H9 (cell line): ENCODE measurements around the gene RNF31. TPM values are rescaled to one million over a fixed set of nuclear protein-coding genes. Genes with fewer than 3 reads are reported as not detected.

Source experiments
- DNase-seq: peaks from one replicate; pipeline ENCODE4 v3.0.0-alpha.2; 2017
- H2AFZ ChIP-seq: one replicate; pipeline ENCODE4 v1.6.1; 2013; ENCODE audit warnings: mild to moderate bottlenecking, low read length, control low read depth, moderate library complexity
- H2AK5ac ChIP-seq: 2 replicates; pipeline ENCODE4 v1.6.1; 2013; ENCODE audit warnings: low read length, control low read depth, mixed read lengths; ENCODE audit not compliant: insufficient read length
- H2BK120ac ChIP-seq: one replicate; pipeline ENCODE4 v1.6.1; 2013; ENCODE audit warnings: low read depth, mild to moderate bottlenecking, low read length, control low read depth, inconsistent platforms; ENCODE audit not compliant: poor library complexity, severe bottlenecking
- H2BK12ac ChIP-seq: 2 replicates; pipeline ENCODE4 v1.6.1; 2013; ENCODE audit warnings: low read length, control low read depth, mixed read lengths, low read depth; ENCODE audit not compliant: insufficient read length
- H2BK15ac ChIP-seq: 2 replicates; pipeline ENCODE4 v1.6.1; 2013; ENCODE audit warnings: low read depth, low read length, control low read depth
- H2BK20ac ChIP-seq: one replicate; pipeline ENCODE4 v1.6.1; 2013; ENCODE audit warnings: low read depth, mild to moderate bottlenecking, low read length, control low read depth, inconsistent platforms; ENCODE audit not compliant: poor library complexity, severe bottlenecking
- H2BK5ac ChIP-seq: 2 replicates; pipeline ENCODE4 v1.6.1; 2013; ENCODE audit warnings: low read length, control low read depth, mixed read lengths; ENCODE audit not compliant: insufficient read length
- H3K14ac ChIP-seq: 2 replicates; pipeline ENCODE4 v1.6.1; 2013; ENCODE audit warnings: low read length, control low read depth; ENCODE audit not compliant: insufficient read depth
- H3K18ac ChIP-seq: 2 replicates; pipeline ENCODE4 v1.6.1; 2013; ENCODE audit warnings: low read depth, mild to moderate bottlenecking, mixed read lengths, low read length, control low read depth; ENCODE audit not compliant: insufficient read length
- H3K23ac ChIP-seq: 2 replicates; pipeline ENCODE4 v1.6.1; 2013; ENCODE audit warnings: low read length, control low read depth, mixed read lengths, low read depth; ENCODE audit not compliant: insufficient read length
- H3K23me2 ChIP-seq: 2 replicates; pipeline ENCODE4 v1.6.1; 2013; ENCODE audit warnings: low read depth, mild to moderate bottlenecking, mixed read lengths, low read length, control low read depth; ENCODE audit not compliant: insufficient read length, poor library complexity, severe bottlenecking
- H3K27ac ChIP-seq: 2 replicates; pipeline ENCODE4 v1.5.1; 2013; ENCODE audit warnings: low read length, control low read depth, mixed read lengths, low read depth; ENCODE audit not compliant: insufficient read length
- H3K27me3 ChIP-seq: 2 replicates; pipeline ENCODE4 v1.6.1; 2013; ENCODE audit warnings: low read length, control low read depth, inconsistent platforms; ENCODE audit not compliant: insufficient read depth
- H3K4ac ChIP-seq: 2 replicates; pipeline ENCODE4 v1.6.1; 2013; ENCODE audit warnings: low read depth, mild to moderate bottlenecking, control low read depth, inconsistent platforms, low read length, moderate library complexity
- H3K4me1 ChIP-seq: 2 replicates; pipeline ENCODE4 v1.6.1; 2013; ENCODE audit warnings: low read length, control low read depth, inconsistent platforms; ENCODE audit not compliant: insufficient read depth
- H3K4me2 ChIP-seq: 2 replicates; pipeline ENCODE4 v1.6.1; 2013; ENCODE audit warnings: low read length, control low read depth, mixed read lengths; ENCODE audit not compliant: insufficient read length, insufficient read depth
- H3K56ac ChIP-seq: 2 replicates; pipeline ENCODE4 v1.6.1; 2013; ENCODE audit warnings: low read depth, mild to moderate bottlenecking, mixed read lengths, low read length, control low read depth; ENCODE audit not compliant: insufficient read length
- H3K79me1 ChIP-seq: 2 replicates; pipeline ENCODE4 v1.6.1; 2013; ENCODE audit warnings: low read depth, mild to moderate bottlenecking, moderate library complexity, low read length, control low read depth, inconsistent platforms; ENCODE audit not compliant: insufficient read depth, poor library complexity, severe bottlenecking
- H3K79me2 ChIP-seq: 2 replicates; pipeline ENCODE4 v1.6.1; 2013; ENCODE audit warnings: low read length, control low read depth, inconsistent platforms; ENCODE audit not compliant: insufficient read depth
- H3K9ac ChIP-seq: 2 replicates; pipeline ENCODE4 v1.6.1; 2013; ENCODE audit warnings: low read length, control low read depth, mixed read lengths; ENCODE audit not compliant: insufficient read length; ENCODE audit errors: extremely low read depth
- H3K9me3 ChIP-seq: one replicate; pipeline ENCODE4 v1.6.1; 2013; ENCODE audit warnings: low read depth, low read length, inconsistent platforms; ENCODE audit not compliant: control insufficient read depth
- H3T11ph ChIP-seq: one replicate; pipeline ENCODE4 v1.6.1; 2013; ENCODE audit warnings: mild to moderate bottlenecking, low read length, control low read depth, inconsistent platforms
- H4K20me1 ChIP-seq: one replicate; pipeline ENCODE4 v1.6.1; 2013; ENCODE audit not compliant: control insufficient read depth, insufficient read length, insufficient read depth
- H4K5ac ChIP-seq: 2 replicates; pipeline ENCODE4 v1.6.1; 2013; ENCODE audit warnings: low read depth, mild to moderate bottlenecking, mixed read lengths, low read length, control low read depth; ENCODE audit not compliant: insufficient read length
- H4K8ac ChIP-seq: replicated peaks from 2 replicates; pipeline ENCODE4 v1.6.1; 2013; ENCODE audit warnings: low read length, control low read depth, mixed read lengths, low read depth; ENCODE audit not compliant: insufficient read length
- H4K91ac ChIP-seq: 2 replicates; pipeline ENCODE4 v1.6.1; 2013; ENCODE audit warnings: low read depth, mild to moderate bottlenecking, moderate library complexity, mixed read lengths, low read length, control low read depth; ENCODE audit not compliant: insufficient read length
- H3K27ac Mint-ChIP-seq, 3 experiments: 2 replicates in 2 of 3; 3 replicates in 1 of 3; pipeline ENCODE4 v1.8.0; 2020 to 2021; ENCODE audit warnings: mixed read lengths in 3 of 3, mild to moderate bottlenecking in 1 of 3, moderate library complexity in 1 of 3
- H3K27me3 Mint-ChIP-seq: 2 replicates; pipeline ENCODE4 v1.8.0; 2021; ENCODE audit warnings: low read depth, mild to moderate bottlenecking, moderate library complexity, mixed read lengths
- H3K36me3 Mint-ChIP-seq, 3 experiments: 2 replicates in 2 of 3; 3 replicates in 1 of 3; pipeline ENCODE4 v1.8.0; 2020 to 2021; ENCODE audit warnings: low read depth in 3 of 3, mixed read lengths in 3 of 3; ENCODE audit not compliant: insufficient read depth in 1 of 3
- H3K4me1 Mint-ChIP-seq, 2 experiments: 2 replicates each; pipeline ENCODE4 v1.8.0; 2020; ENCODE audit warnings: mixed read lengths in 2 of 2
- H3K4me3 Mint-ChIP-seq, 2 experiments: 2 replicates in 1 of 2; 3 replicates in 1 of 2; pipeline ENCODE4 v1.8.0; 2020 to 2021; ENCODE audit warnings: mild to moderate bottlenecking in 2 of 2, mixed read lengths in 2 of 2, moderate library complexity in 1 of 2
- H3K9me3 Mint-ChIP-seq, 2 experiments: 2 replicates in 1 of 2; 3 replicates in 1 of 2; pipeline ENCODE4 v1.8.0; 2020; ENCODE audit warnings: mild to moderate bottlenecking in 2 of 2, mixed read lengths in 2 of 2, moderate library complexity in 1 of 2
- CTCF ChIP-seq: fragments of 200-600 bp; sonication (generic); conservative IDR thresholded peaks from 3 replicates; pipeline ENCODE4 v1.8.0; 2021; ENCODE audit warnings: antibody characterized with exemption, mild to moderate bottlenecking
- WGBS: extraction: QIAGEN DNeasy Blood & Tissue Kit; methylation state at CpG from one replicate; pipeline ENCODE4 v1.1.7; 2013; ENCODE audit warnings: missing lambda C conversion rate, low lambda C conversion rate, mixed read lengths; ENCODE audit not compliant: insufficient read length; ENCODE audit errors: extremely low coverage; 5-methylcytosine and 5-hydroxymethylcytosine counted together
- total RNA-seq: library from RNA; stranded (reverse); gene quantifications from 2 replicates; pipeline ENCODE4 v1.2.1, GENCODE V29; 2021

Gene RNF31
- total RNA-seq, 1 experiment from 2014 or later = 87.3 TPM

DNA sequence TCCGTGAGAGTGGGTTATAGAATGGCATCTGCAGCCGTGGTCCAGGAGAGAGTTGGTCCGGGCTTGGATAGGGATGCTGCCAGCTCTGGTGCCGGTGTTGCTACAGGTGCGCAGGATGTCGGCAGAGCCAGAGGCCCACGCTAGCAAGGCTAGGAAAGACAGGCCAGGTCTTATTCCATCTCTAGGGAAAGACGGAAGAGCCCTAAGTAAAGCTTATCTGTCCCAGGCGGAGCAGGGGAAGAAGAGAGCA lies 11.8 kb upstream of the RNF31 start:
- Histone ChIP-seq H3K9me3 (no peaks in the 10 kb centered on the region), H4K91ac (no peak overlapping the region), H3K79me2 (peaks cover 3% of the 10 kb centered on the region; the same call in 1 of the 2 replicates), H4K5ac (no peak overlapping the region), H3K18ac (no peak overlapping the region), H2BK12ac (no peak overlapping the region), H3K14ac (0 out of 2 replicates have a peak overlapping the region, but pooled peaks have one; percentile 59), H3K4me2 (peak overlapping the region; percentile 64), H2BK20ac (no peak overlapping the region), H3K23me2 (peaks cover 10% of the 10 kb centered on the region), H3K27ac (no peak overlapping the region), H3K4me1 (no peaks in the 10 kb centered on the region), H4K8ac (no peak overlapping the region), H4K20me1 (no peaks in the 10 kb centered on the region), H3K23ac (no peak overlapping the region), H3K9ac (no peak overlapping the region), H2BK120ac (no peak overlapping the region), H2AFZ (no peak overlapping the region), H2AK5ac (no peak overlapping the region), H2BK5ac (no peak overlapping the region), H3K27me3 (no peaks in the 10 kb centered on the region), H3K79me1 (peaks cover 2% of the 10 kb centered on the region), H3K56ac (no peak overlapping the region), H3K4ac (no peak overlapping the region), H3T11ph (no peak overlapping the region), H2BK15ac (no peak overlapping the region)
- WGBS = no CpG with 5 or more reads among the region's 9 CpGs
- Mint-ChIP-seq H3K4me1 (peaks cover 28 to 33% of the 10 kb centered on the region in 2 experiments), H3K27ac (peak overlapping the region; percentile 55 to 93 (median 82); a peak in 4 of 7 replicates), H3K36me3 (peaks cover 22 to 33% (median 27%) of the 10 kb centered on the region in 3 experiments), H3K4me3 (peak overlapping the region; percentile 73 to 89), H3K27me3 (no peaks in the 10 kb centered on the region), H3K9me3 (0 out of 5 replicates have a peak, but pooled peaks cover 0 to 2% of the 10 kb centered on the region in 2 experiments)
- no peak for DNase-seq
- TF ChIP-seq CTCF = no peak
